WERI-Rb-1 (cell line): Measurements from ENCODE around the gene GBA2.

Experiments
- DNase-seq: peaks from one replicate; pipeline ENCODE4 v3.0.0-alpha.2; 2020
- H3K27ac ChIP-seq: fragments of 250-450 bp; sonication (Bioruptor Pico); 2 replicates; pipeline ENCODE4 v1.5.1; 2020; ENCODE audit warnings: mild to moderate bottlenecking, moderate library complexity
- H3K27me3 ChIP-seq: fragments of 250-450 bp; sonication (Bioruptor Pico); 2 replicates; pipeline ENCODE4 v1.5.1; 2021; ENCODE audit warnings: mild to moderate bottlenecking, low read depth, moderate library complexity; ENCODE audit not compliant: insufficient read depth, severe bottlenecking
- H3K36me3 ChIP-seq: fragments of 250-450 bp; sonication (Bioruptor Pico); 2 replicates; pipeline ENCODE4 v1.5.1; 2020; ENCODE audit warnings: mild to moderate bottlenecking, moderate library complexity
- H3K4me3 ChIP-seq: 2 replicates; pipeline ENCODE4 v1.5.1; 2011; ENCODE audit warnings: low read depth, mild to moderate bottlenecking, control low read depth, low read length
- H3K9me3 ChIP-seq: fragments of 250-450 bp; sonication (Bioruptor Pico); 2 replicates; pipeline ENCODE4 v1.5.1; 2021; ENCODE audit warnings: mild to moderate bottlenecking, moderate library complexity; ENCODE audit not compliant: severe bottlenecking
- CTCF ChIP-seq: IDR thresholded peaks from 2 replicates; pipeline ENCODE4 v1.5.1; 2011; ENCODE audit warnings: low read depth, mild to moderate bottlenecking, control low read depth, inconsistent platforms, low read length

GBA2 gene

GRCh38 chr9:35713578-35713977 lies 35.5 kb downstream of the GBA2 start:
- Histone ChIP-seq H3K27me3 (no peaks in the 10 kb centered on the region), H3K27ac (no peak overlapping the region), H3K9me3 (no peaks in the 10 kb centered on the region), H3K36me3 (peaks cover 85% of the 10 kb centered on the region), H3K4me3 (no peak overlapping the region)
- no peak for DNase-seq
- no peak for TF ChIP-seq CTCF

DNA sequence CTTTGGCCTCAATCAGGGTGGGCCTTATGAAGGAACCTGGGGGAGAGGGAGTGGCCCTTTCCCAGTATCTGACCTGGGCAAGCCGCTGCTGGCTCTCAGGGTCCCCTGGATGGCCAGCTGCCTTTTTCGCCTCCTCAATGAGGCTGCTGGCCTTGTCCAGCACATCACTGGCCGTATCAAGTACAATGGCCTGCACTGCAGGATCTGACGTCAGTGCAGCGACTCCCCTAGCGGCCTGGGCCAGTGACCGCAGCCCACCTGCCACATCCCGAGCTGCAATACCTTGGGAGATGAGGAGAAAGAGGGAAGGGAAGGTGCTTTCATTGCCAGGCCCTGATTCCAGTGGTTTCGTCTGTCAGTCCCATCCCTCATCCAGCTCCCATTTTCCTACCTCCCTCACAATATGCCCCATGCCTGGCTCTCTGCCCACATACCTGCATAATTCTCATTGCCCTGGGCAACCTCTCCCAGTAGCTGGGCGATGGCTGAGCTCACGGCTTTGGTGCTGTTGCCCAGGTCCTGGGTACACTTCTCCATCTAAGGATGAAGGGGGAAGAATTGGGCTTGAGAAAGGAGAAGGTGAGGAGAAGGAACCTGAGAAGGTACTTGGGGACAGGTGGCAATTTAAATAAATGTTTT lies 36.1 kb downstream of the GBA2 start:
- peaks cover 85% of the 10 kb centered on the region for H3K36me3 ChIP-seq
- no peak for DNase-seq
- H3K9me3 ChIP-seq: no peaks in the 10 kb centered on the region
- no peak for TF ChIP-seq CTCF
- no peak overlapping the region for H3K27ac ChIP-seq
- no peak overlapping the region for H3K4me3 ChIP-seq
- no peaks in the 10 kb centered on the region for H3K27me3 ChIP-seq

DNA sequence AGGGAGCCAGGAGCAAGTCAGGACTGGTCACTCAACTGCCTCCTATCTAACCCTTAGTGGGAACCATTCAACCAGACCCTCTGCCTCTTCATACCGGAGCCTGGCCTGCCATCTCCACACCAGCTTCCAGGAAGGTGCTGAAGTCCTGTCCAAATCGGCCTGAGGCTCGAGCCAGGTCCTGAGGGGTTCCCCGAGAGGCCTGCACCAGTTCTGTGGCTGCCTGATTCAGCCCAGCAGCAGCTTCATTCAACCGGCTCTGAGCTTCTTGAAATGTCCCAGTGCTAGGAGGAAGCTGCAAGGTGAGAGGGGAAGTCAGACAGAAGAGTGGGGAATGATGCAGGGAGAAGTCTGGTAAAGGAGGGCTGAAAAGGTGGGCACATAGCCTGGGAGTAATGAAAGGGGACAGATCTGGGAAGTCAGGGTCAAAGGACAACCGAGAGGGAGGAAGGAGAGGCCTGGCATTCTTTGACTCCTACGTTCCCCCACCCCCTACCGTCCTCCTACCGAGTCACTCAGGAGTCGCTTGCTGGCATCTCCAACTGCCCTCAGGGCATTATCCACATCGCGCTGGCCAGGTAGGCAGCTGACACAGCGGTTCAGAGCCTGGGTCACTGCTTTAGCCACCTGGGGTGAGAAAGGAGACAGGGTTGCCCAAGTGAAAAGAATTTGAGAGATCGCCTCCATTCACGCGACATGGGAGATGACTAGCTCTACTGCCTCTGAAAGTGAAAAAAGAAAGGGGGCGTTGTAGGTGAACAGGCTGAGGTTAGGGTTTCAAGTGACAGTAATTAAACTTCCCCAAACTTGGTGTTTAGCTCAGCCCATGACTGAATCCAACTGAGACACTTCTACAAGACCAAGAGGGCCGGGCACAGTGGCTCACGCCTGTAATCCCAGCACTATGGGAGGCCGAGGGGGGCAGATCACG lies 37.3 kb downstream of the GBA2 start:
- H3K27me3 ChIP-seq: no peaks in the 10 kb centered on the region
- TF ChIP-seq CTCF: no peak

DNA sequence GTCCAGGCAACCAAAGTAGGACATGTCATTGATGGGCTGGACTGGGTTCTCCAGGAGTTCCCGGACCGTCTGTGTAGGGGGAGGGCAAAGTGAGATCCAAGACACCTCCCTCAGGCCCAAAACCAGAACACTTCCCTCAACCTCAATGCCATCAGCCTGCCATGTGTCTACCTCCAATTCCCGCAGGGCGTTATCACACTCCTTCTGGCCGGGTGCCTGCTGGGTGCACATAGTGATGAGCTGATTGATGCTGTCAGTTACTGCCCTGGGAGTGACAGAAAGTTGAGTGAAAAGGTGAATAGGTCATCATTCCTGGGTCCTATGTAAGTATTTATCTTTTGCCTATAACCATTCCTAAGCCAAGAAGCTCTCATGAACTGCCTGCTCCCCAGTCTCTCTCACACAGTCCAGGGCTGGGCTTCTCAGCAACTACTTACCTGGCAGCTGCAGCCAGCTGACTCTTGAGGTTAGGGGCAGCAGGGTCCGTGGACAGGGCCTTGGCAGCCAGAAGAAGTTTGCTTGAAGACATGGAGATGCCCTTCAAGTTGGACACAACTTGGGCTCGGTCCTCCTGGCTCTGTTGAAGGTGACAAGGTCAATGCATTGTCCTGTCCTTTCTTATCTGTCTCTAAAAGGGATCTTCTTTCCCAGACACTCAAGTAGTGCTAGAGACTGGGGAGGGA lies 38.1 kb downstream of the GBA2 start:
- Histone ChIP-seq H3K4me3 (no peak overlapping the region), H3K27ac (no peak overlapping the region), H3K36me3 (peaks cover 87% of the 10 kb centered on the region), H3K27me3 (no peaks in the 10 kb centered on the region), H3K9me3 (no peaks in the 10 kb centered on the region)
- TF ChIP-seq CTCF: no peak
- DNase-seq: no peak

More for the DNA sequence above, 37.3 kb downstream of the GBA2 start:
- Histone ChIP-seq H3K27ac (no peak overlapping the region), H3K36me3 (peaks cover 85% of the 10 kb centered on the region), H3K9me3 (no peaks in the 10 kb centered on the region), H3K4me3 (no peak overlapping the region)
- no peak for DNase-seq

DNA sequence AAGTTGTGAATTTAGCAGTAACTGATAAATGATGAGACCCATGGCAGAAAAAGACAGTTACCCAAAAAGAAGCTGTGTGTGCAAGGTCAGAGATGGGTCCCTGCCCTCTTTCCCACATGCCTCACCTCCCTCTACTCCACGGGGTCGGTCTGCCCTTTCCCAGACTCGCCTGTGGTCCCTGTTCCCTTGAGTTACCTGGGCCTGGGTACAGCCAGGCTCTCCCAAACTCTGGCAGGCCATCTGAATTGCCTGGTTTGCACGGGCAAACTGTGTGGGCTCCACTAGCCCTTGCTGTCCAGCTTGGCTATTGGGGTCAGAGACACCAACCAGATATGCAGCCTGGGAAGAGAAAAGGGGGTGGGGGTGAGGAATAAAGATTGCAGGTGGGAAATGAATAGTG lies 40.9 kb downstream of the GBA2 start:
- H3K27ac ChIP-seq: no peak overlapping the region
- H3K36me3 ChIP-seq: peaks cover 88% of the 10 kb centered on the region
- no peak for DNase-seq
- H3K4me3 ChIP-seq: no peak overlapping the region
- H3K27me3 ChIP-seq: no peaks in the 10 kb centered on the region
- TF ChIP-seq CTCF: no peak
- no peaks in the 10 kb centered on the region for H3K9me3 ChIP-seq
